Gastroesophageal sphincter (tissue), 4 donors: ENCODE results near the gene TET2. TPM values are rescaled to one million over a fixed set of nuclear protein-coding genes. Genes with fewer than 3 reads are reported as not detected.

ENCODE experiments used
- ATAC-seq: fragments of 150-250 bp; one replicate; pipeline ENCODE4 v1.9.1; 2016; ENCODE audit warnings: mild to moderate bottlenecking, moderate library complexity
- H3K27ac ChIP-seq, 4 donors: fragments of 200-600 bp; sonication (generic) in 3 of 4; 1 replicate in 3 of 4; 2 replicates in 1 of 4; pipeline ENCODE4 v1.5.1; 2016 to 2019
- H3K27me3 ChIP-seq: fragments of 200-600 bp; sonication (generic); one replicate; pipeline ENCODE4 v1.5.1; 2019
- H3K36me3 ChIP-seq, 2 donors: fragments of 200-600 bp; sonication (generic); one replicate each; pipeline ENCODE4 v1.5.1; 2019; ENCODE audit warnings: control low read depth in 1 of 2
- H3K4me1 ChIP-seq, 3 donors: fragments of 200-600 bp; sonication (generic); 1 replicate in 2 of 3; 2 replicates in 1 of 3; pipeline ENCODE4 v1.5.1; 2016 to 2019; ENCODE audit warnings: control low read depth in 2 of 3
- H3K4me3 ChIP-seq, 2 donors: fragments of 200-600 bp; sonication (generic); one replicate each; pipeline ENCODE4 v1.5.1; 2019; ENCODE audit warnings: mild to moderate bottlenecking in 1 of 2, moderate library complexity in 1 of 2
- H3K9me3 ChIP-seq, 3 donors: fragments of 200-600 bp; sonication (generic); one replicate each; pipeline ENCODE4 v1.5.1; 2017 to 2019; ENCODE audit warnings: control low read depth in 2 of 3
- CTCF ChIP-seq, 4 experiments: fragments of 200-600 bp in 2 of 4; fragments of 450-650 bp in 2 of 4; sonication (generic) in 1 of 4; IDR thresholded peaks; one replicate each; pipeline ENCODE4 v1.5.1; 2017 to 2019; ENCODE audit warnings: antibody characterized with exemption in 4 of 4, mild to moderate bottlenecking in 2 of 4, moderate library complexity in 2 of 4
- EP300 ChIP-seq: sonication (generic); formaldehyde crosslinking; IDR thresholded peaks from one replicate; pipeline ENCODE4 v1.6.1; 2017; ENCODE audit warnings: antibody characterized with exemption, mild to moderate bottlenecking
- POLR2A ChIP-seq, 2 donors: fragments of 450-650 bp; IDR thresholded peaks; one replicate each; pipeline ENCODE4 v1.6.1; 2017; ENCODE audit warnings: antibody characterized with exemption in 2 of 2, mild to moderate bottlenecking in 2 of 2, moderate library complexity in 1 of 2
- POLR2AphosphoS5 ChIP-seq: sonication (generic); formaldehyde crosslinking; IDR thresholded peaks from one replicate; pipeline ENCODE4 v1.6.1; 2017; ENCODE audit warnings: antibody characterized with exemption
- WGBS, 2 donors: methylation state at CpG; one replicate each; pipeline ENCODE4 v1.1.5; 2018; ENCODE audit warnings: low coverage in 1 of 2; 5-methylcytosine and 5-hydroxymethylcytosine counted together
- total RNA-seq, 4 donors: library from RNA; depleted of rRNA; stranded (reverse); fragments of >200 nt; gene quantifications; one replicate each; pipeline ENCODE4 v1.1.0, GENCODE V29; 2016

The TET2 gene
- total RNA-seq, 4 donors from 2014 or later: 22.5 to 37.7 (median 27.8) TPM

GRCh38 chr4:105154576-105154975 lies 7.9 kb downstream of the TET2 start:
- no peaks in the 10 kb centered on the region for H3K36me3 ChIP-seq
- no peak for ATAC-seq
- TF ChIP-seq POLR2A (IDR thresholded peaks at IDR 0.05) (no peak), EP300 (no peak)
- H3K4me3 ChIP-seq: no peak overlapping the region
- H3K27me3 ChIP-seq: no peaks in the 10 kb centered on the region
- peaks cover 2 to 49% (median 8%) of the 10 kb centered on the region in 3 donors for H3K4me1 ChIP-seq
- H3K9me3 ChIP-seq: no peaks in the 10 kb centered on the region
- H3K27ac ChIP-seq: no peak overlapping the region
- WGBS, 2 donors: 91 to 92% methylated on average over 3 to 4 of the region's 5 CpGs

GRCh38 chr4:105155426-105155825 lies 8.8 kb downstream of the TET2 start:
- ATAC-seq: no peak
- Histone ChIP-seq H3K36me3 (no peaks in the 10 kb centered on the region), H3K27ac (no peak overlapping the region), H3K4me1 (peaks cover 0 to 41% (median 8%) of the 10 kb centered on the region in 3 donors), H3K9me3 (no peaks in the 10 kb centered on the region), H3K27me3 (no peaks in the 10 kb centered on the region), H3K4me3 (no peak overlapping the region)
- no peak for TF ChIP-seq POLR2AphosphoS5
- TF ChIP-seq CTCF (IDR thresholded peaks at IDR 0.05): no peak
- no peak for TF ChIP-seq EP300
- TF ChIP-seq POLR2A (IDR thresholded peaks at IDR 0.05): no peak
- 64 to 100% methylated on average over 1 of the region's 1 CpG for whole genome bisulfite sequencing, 2 donors

DNA sequence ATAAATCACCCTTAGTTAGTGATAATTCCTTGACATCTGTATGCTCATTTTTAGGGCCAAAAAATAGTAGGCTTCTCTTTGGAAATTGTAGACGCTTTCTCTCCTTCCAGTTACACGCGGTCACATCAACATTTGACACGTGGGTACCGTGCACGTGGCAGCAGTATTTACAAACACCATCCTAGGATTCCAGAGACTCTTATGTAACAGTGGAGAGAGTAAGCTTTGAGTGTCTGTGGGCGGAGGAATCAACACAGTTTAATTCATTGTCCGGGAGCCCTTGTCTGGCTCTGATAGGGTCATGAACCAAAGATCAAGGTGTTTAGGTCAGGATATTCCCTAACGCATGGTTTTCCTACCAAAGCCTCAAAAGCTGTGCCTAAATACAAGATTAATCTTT lies 12.2 kb downstream of the TET2 start:
- Histone ChIP-seq H3K9me3 (no peaks in the 10 kb centered on the region), H3K4me3 (no peak overlapping the region), H3K27me3 (no peaks in the 10 kb centered on the region), H3K4me1 (peaks cover 0 to 44% (median 8%) of the 10 kb centered on the region in 3 donors), H3K36me3 (no peaks in the 10 kb centered on the region), H3K27ac (no peak overlapping the region)
- TF ChIP-seq EP300 (no peak), POLR2AphosphoS5 (no peak), POLR2A (IDR thresholded peaks at IDR 0.05) (no peak), CTCF (IDR thresholded peaks at IDR 0.05) (no peak)
- 50 to 63% methylated on average over 9 of the region's 9 CpGs for WGBS, 2 donors
- no peak for ATAC-seq

DNA sequence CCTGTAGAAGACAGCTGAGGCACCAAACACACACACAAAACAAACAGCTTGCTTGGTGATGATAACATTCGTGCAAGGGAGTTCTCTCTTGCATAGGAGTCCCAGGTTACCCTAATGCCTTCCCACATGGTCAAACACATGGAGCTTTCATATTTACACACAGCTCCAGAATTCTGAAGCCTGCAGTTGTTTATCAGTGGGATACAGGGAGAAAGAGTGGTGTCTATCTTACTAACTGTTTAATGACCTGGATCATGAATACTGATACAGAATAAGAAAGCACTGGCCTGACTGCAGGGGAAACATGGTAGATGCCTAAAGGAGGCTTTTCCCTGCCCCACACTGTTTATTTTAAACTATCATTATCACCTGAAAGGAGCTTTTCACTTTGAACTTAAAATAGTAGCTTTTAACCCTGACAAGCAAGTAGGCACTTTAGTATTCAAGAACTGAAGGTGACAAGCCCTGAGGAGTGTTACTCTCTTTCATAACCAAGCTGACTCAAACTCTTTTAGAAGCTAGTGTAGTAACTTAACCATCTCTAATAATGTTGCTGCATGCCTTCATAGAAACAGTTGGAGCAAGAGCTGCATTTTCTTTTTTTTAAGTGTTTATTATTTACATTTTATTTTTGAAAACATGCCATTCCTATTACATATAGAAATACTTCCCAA lies 15.6 kb downstream of the TET2 start:
- no peak overlapping the region for H3K4me3 ChIP-seq
- H3K9me3 ChIP-seq: no peaks in the 10 kb centered on the region
- no peaks in the 10 kb centered on the region for H3K27me3 ChIP-seq
- no peak for ATAC-seq
- peaks cover 0 to 27% (median 0%) of the 10 kb centered on the region in 3 donors for H3K4me1 ChIP-seq
- no peak overlapping the region for H3K27ac ChIP-seq
- 23 to 50% methylated on average over 1 of the region's 1 CpG for WGBS, 2 donors
- H3K36me3 ChIP-seq: no peaks in the 10 kb centered on the region
- no peak for TF ChIP-seq POLR2A (IDR thresholded peaks at IDR 0.05)

GRCh38 chr4:105164548-105164947 lies 17.9 kb downstream of the TET2 start:
- no peak overlapping the region for H3K27ac ChIP-seq
- no peak overlapping the region for H3K4me3 ChIP-seq
- no peak for ATAC-seq
- H3K27me3 ChIP-seq: no peaks in the 10 kb centered on the region
- peaks cover 0 to 27% (median 0%) of the 10 kb centered on the region in 3 donors for H3K4me1 ChIP-seq
- H3K9me3 ChIP-seq: no peaks in the 10 kb centered on the region
- TF ChIP-seq POLR2AphosphoS5 (no peak), POLR2A (IDR thresholded peaks at IDR 0.05) (no peak), EP300 (no peak), CTCF (IDR thresholded peaks at IDR 0.05) (no peak)
- no peaks in the 10 kb centered on the region for H3K36me3 ChIP-seq
- 91% methylated on average over 1 of the region's 1 CpG; no CpG with 5 or more reads in 1 of the 2 donors for WGBS, 2 donors

- TF ChIP-seq POLR2AphosphoS5: no peak
- no peak for TF ChIP-seq POLR2A (IDR thresholded peaks at IDR 0.05)
- TF ChIP-seq CTCF (IDR thresholded peaks at IDR 0.05): no peak
- no peak overlapping the region for H3K4me3 ChIP-seq
- no peak for ATAC-seq
These were observed 19.4 kb downstream of the TET2 start for GRCh38 chr4:105166066-105166465.

More at GRCh38 chr4:105166066-105166465, 19.4 kb downstream of the TET2 start:
- no peak overlapping the region for H3K27ac ChIP-seq
- peaks cover 0 to 40% (median 0%) of the 10 kb centered on the region in 3 donors for H3K4me1 ChIP-seq
- H3K9me3 ChIP-seq: no peaks in the 10 kb centered on the region
- no peaks in the 10 kb centered on the region for H3K36me3 ChIP-seq
- H3K27me3 ChIP-seq: no peaks in the 10 kb centered on the region
